HG03354 (cell line): ENCODE results near the gene PMIS2.

ENCODE experiments used
- ATAC-seq: cut with Tn5 transposase; IDR thresholded peaks from one replicate; pipeline ENCODE4 v1.9.1; 2021; ENCODE audit warnings: mild to moderate bottlenecking; ENCODE audit not compliant: unreplicated experiment, poor library complexity, severe bottlenecking

PMIS2 gene

GRCh38 chr19:35585848-35586247 is at the start of gene PMIS2:
Gene PMIS2, plus strand, starts transcription at chr19:35586173. Its CDS starts 87 bp downstream, at chr19:35586260.
- no peak for ATAC-seq

- no peak for ATAC-seq
Observed at GRCh38 chr19:35539314-35539713, 46.7 kb upstream of the PMIS2 start.

- ATAC-seq = no peak
Observed at GRCh38 chr19:35539850-35540249, 46.1 kb upstream of the PMIS2 start.

GRCh38 chr19:35540356-35540927 is 45.5 kb upstream of the PMIS2 start:
- ATAC-seq = no peak

- no peak for ATAC-seq
Observed at GRCh38 chr19:35542209-35542608, 43.8 kb upstream of the PMIS2 start.

GRCh38 chr19:35543280-35544109 is 42.5 kb upstream of the PMIS2 start:
- no peak for ATAC-seq

- ATAC-seq = no peak
Observed at GRCh38 chr19:35544110-35544802, 41.7 kb upstream of the PMIS2 start.

GRCh38 chr19:35545001-35545854 is 40.7 kb upstream of the PMIS2 start, which contains the start of gene TMEM147:
Gene TMEM147, plus strand, starts transcription at chr19:35545626. Its CDS starts 114 bp downstream, at chr19:35545740.
- ATAC-seq = peak; percentile 81

- peak; percentile 45 for ATAC-seq
Observed at GRCh38 chr19:35545855-35546381, 40.1 kb upstream of the PMIS2 start.

GRCh38 chr19:35546532-35546931 is 39.4 kb upstream of the PMIS2 start:
- ATAC-seq = no peak

GRCh38 chr19:35549174-35549788 is 36.7 kb upstream of the PMIS2 start:
- ATAC-seq = no peak

GRCh38 chr19:35549879-35550523 is 36.0 kb upstream of the PMIS2 start:
- ATAC-seq = no peak

GRCh38 chr19:35551091-35551810 is 34.7 kb upstream of the PMIS2 start:
- no peak for ATAC-seq

- ATAC-seq = no peak
Observed at GRCh38 chr19:35552534-35553384, 33.2 kb upstream of the PMIS2 start.

GRCh38 chr19:35553385-35554000 is 32.5 kb upstream of the PMIS2 start:
- ATAC-seq = no peak

GRCh38 chr19:35554076-35554475 is 31.9 kb upstream of the PMIS2 start:
- ATAC-seq = no peak
